Ishikawa (cell line): Measurements from ENCODE around the gene IMMP1L.

Experiments used
- CEBPB ChIP-seq: IDR thresholded peaks from 2 replicates; pipeline ENCODE4 v1.6.1; 2012
- CREB1 ChIP-seq: IDR thresholded peaks from 2 replicates; pipeline ENCODE4 v1.6.1; 2012; ENCODE audit warnings: low read depth
- EGR1 ChIP-seq: IDR thresholded peaks from 2 replicates; pipeline ENCODE4 v1.6.1; 2012
- EP300 ChIP-seq: IDR thresholded peaks from 2 replicates; pipeline ENCODE4 v1.6.1; 2012; ENCODE audit warnings: borderline replicate concordance
- FOXM1 ChIP-seq: IDR thresholded peaks from 2 replicates; pipeline ENCODE4 v1.6.1; 2012; ENCODE audit warnings: low read depth, borderline replicate concordance
- MAX ChIP-seq: IDR thresholded peaks from 2 replicates; pipeline ENCODE4 v1.6.1; 2012
- NFIC ChIP-seq: IDR thresholded peaks from 2 replicates; pipeline ENCODE4 v1.6.1; 2012
- RAD21 ChIP-seq: IDR thresholded peaks from 2 replicates; pipeline ENCODE4 v1.6.1; 2012; ENCODE audit warnings: low read depth
- TAF1 ChIP-seq: IDR thresholded peaks from 2 replicates; pipeline ENCODE4 v1.6.1; 2012; ENCODE audit warnings: low read depth, mild to moderate bottlenecking
- TCF12 ChIP-seq: IDR thresholded peaks from 2 replicates; pipeline ENCODE4 v1.6.1; 2012; ENCODE audit warnings: low read depth
- TEAD4 ChIP-seq: IDR thresholded peaks from 2 replicates; pipeline ENCODE4 v1.6.1; 2012
- YY1 ChIP-seq: IDR thresholded peaks from 2 replicates; pipeline ENCODE4 v1.6.1; 2012; ENCODE audit warnings: low read depth
- ZBTB7A ChIP-seq: IDR thresholded peaks from 2 replicates; pipeline ENCODE4 v1.6.1; 2012; ENCODE audit warnings: low read depth
- TF ChIP-seq, protein P1 (sequence below): IDR thresholded peaks from 2 replicates; pipeline ENCODE4 v1.6.1; 2012; ENCODE audit warnings: low read depth, mild to moderate bottlenecking
- TF ChIP-seq, protein P2 (sequence below): IDR thresholded peaks from 2 replicates; pipeline ENCODE4 v1.6.1; 2012

IMMP1L gene

GRCh38 chr11:31474083-31474482, 35.3 kb downstream of the IMMP1L start:
- TF ChIP-seq EP300 (no peak), YY1 (no peak), NFIC (no peak), TEAD4 (no peak), EGR1 (no peak)

DNA sequence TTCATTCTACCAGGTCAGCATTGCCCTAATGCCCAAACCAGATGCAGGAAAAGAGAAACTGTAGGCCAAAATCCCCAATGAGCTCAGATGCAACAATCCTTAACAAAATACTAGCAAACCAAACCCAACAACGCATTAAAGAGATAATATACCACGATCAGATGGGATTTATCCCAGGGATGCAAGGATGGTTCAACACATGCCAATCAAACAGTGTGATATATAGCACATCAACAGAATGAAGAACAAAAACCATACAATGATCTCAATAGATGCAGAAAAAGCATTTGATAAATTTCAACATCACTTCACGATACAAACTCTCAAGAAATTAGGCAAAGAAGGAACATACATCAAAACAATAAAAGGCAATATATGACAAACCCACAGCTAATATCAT, 45.0 kb downstream of the IMMP1L start:
- TF ChIP-seq CREB1 (no peak), NFIC (no peak), EP300 (no peak), TCF12 (no peak), TEAD4 (no peak), TAF1 (no peak), EGR1 (no peak), CEBPB (no peak), YY1 (no peak), RAD21 (no peak), ZBTB7A (no peak), MAX (no peak)
- TF ChIP-seq, protein P1, sequence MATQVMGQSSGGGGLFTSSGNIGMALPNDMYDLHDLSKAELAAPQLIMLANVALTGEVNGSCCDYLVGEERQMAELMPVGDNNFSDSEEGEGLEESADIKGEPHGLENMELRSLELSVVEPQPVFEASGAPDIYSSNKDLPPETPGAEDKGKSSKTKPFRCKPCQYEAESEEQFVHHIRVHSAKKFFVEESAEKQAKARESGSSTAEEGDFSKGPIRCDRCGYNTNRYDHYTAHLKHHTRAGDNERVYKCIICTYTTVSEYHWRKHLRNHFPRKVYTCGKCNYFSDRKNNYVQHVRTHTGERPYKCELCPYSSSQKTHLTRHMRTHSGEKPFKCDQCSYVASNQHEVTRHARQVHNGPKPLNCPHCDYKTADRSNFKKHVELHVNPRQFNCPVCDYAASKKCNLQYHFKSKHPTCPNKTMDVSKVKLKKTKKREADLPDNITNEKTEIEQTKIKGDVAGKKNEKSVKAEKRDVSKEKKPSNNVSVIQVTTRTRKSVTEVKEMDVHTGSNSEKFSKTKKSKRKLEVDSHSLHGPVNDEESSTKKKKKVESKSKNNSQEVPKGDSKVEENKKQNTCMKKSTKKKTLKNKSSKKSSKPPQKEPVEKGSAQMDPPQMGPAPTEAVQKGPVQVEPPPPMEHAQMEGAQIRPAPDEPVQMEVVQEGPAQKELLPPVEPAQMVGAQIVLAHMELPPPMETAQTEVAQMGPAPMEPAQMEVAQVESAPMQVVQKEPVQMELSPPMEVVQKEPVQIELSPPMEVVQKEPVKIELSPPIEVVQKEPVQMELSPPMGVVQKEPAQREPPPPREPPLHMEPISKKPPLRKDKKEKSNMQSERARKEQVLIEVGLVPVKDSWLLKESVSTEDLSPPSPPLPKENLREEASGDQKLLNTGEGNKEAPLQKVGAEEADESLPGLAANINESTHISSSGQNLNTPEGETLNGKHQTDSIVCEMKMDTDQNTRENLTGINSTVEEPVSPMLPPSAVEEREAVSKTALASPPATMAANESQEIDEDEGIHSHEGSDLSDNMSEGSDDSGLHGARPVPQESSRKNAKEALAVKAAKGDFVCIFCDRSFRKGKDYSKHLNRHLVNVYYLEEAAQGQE: no peak
- TF ChIP-seq, protein P2, sequence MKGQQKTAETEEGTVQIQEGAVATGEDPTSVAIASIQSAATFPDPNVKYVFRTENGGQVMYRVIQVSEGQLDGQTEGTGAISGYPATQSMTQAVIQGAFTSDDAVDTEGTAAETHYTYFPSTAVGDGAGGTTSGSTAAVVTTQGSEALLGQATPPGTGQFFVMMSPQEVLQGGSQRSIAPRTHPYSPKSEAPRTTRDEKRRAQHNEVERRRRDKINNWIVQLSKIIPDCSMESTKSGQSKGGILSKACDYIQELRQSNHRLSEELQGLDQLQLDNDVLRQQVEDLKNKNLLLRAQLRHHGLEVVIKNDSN: no peak

- TF ChIP-seq EP300 (no peak), ZBTB7A (no peak), TEAD4 (no peak), EGR1 (no peak), CEBPB (no peak), TAF1 (no peak), TCF12 (no peak), RAD21 (no peak), FOXM1 (no peak)
- TF ChIP-seq, protein P1: no peak
- TF ChIP-seq, protein P2: no peak
Observed at GRCh38 chr11:31455177-31455576, 54.2 kb downstream of the IMMP1L start.

- no peak for TF ChIP-seq MAX
- no peak for TF ChIP-seq ZBTB7A
- TF ChIP-seq CREB1: no peak
- no peak for TF ChIP-seq TEAD4
Observed at GRCh38 chr11:31450841-31451240, 58.6 kb downstream of the IMMP1L start.

- TF ChIP-seq, protein P1: no peak
- TF ChIP-seq CREB1 (no peak), TAF1 (no peak), EGR1 (no peak), ZBTB7A (no peak), FOXM1 (no peak)
- TF ChIP-seq, protein P2: no peak
Observed at GRCh38 chr11:31449040-31449439, 60.4 kb downstream of the IMMP1L start.
